ENCODE data around the gene MAP4K3.

The MAP4K3 gene

DNA sequence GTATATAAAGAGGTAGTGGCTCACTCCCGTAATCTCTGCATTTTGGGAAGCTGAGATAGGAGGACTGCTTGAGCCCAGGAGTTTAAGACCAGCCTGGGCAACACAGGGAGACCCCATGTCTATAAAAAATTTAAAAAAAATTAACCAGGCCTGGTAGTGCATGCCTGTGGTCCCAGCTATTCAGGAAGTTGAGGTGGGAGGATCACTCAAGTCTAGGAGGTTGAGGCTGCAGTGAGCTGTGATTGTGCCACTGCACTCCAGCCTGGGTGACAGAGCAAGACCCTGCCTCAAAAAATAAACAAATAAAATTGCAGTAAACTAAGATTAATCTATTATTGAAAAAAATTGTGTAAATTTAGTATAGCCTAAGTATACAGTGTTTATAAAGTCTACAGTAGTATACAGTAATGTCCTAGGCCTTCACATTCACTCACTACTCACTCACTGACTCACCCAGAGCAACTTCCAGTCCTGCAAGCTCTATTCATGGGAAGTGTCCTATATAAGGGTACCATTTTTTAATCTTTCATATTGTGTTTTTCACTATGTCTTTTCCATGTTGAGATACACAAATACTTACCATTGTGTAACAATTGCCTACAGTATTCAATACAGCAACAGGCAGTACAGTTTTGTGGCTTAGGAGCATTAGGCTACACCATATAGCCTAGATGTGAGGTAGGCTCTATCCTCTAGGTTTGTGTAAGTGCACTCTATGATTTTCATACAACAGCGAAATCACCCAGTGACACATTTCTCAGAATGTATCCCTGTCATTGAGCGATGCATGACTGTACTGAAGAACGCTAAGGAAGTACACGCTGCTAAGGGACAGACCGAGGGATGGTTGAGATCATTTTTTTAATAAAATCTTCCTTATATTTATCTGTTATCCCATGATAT, 10.4 kb upstream of the MAP4K3 start:
- Histone ChIP-seq H3K27ac (ENCODE audit: extremely low read depth, low read depth, low read length) (no peak overlapping the region), H3K4me1 (ENCODE audit: control insufficient read depth, insufficient read depth, low read length) (no peaks in the 10 kb centered on the region), H3K36me3 (ENCODE audit: control insufficient read depth in 2 of 2, insufficient read depth in 1 of 2, low read length in 2 of 2) (no peaks in the 10 kb centered on the region; a peak in 1 of 3 replicates), H3K4me3 (ENCODE audit: low read depth, low read length) (no peak overlapping the region), H3K9me3 (ENCODE audit: control insufficient read depth, insufficient read depth, low read depth, low read length) (no peaks in the 10 kb centered on the region)
- TF ChIP-seq ZNF221 (tag by site-specific recombination; IDR thresholded peaks at IDR 0.05; ENCODE audit: borderline replicate concordance) (no peak), GFI1B (tag by site-specific recombination; IDR thresholded peaks at IDR 0.05) (no peak), ZNF311 (tag by site-specific recombination; IDR thresholded peaks at IDR 0.05; ENCODE audit: borderline replicate concordance) (no peak), ZNF404 (tag by site-specific recombination; IDR thresholded peaks at IDR 0.05) (no peak), SETDB1 (IDR thresholded peaks at IDR 0.05; ENCODE audit: insufficient read length, low read length) (no peak), ZNF837 (tag by site-specific recombination; IDR thresholded peaks at IDR 0.05) (no peak), ZNF133 (tag by site-specific recombination; IDR thresholded peaks at IDR 0.05) (no peak), ZNF37A (tag by site-specific recombination; IDR thresholded peaks at IDR 0.05) (no peak), ZNF391 (tag by site-specific recombination; IDR thresholded peaks at IDR 0.05; ENCODE audit: borderline replicate concordance, low read depth) (no peak), ZNF571 (tag by site-specific recombination; IDR thresholded peaks at IDR 0.05) (no peak), ZNF473 (tag by site-specific recombination; IDR thresholded peaks at IDR 0.05) (no peak), ZNF707 (tag by site-specific recombination; IDR thresholded peaks at IDR 0.05) (no peak)
- TF ChIP-seq, protein P1, sequence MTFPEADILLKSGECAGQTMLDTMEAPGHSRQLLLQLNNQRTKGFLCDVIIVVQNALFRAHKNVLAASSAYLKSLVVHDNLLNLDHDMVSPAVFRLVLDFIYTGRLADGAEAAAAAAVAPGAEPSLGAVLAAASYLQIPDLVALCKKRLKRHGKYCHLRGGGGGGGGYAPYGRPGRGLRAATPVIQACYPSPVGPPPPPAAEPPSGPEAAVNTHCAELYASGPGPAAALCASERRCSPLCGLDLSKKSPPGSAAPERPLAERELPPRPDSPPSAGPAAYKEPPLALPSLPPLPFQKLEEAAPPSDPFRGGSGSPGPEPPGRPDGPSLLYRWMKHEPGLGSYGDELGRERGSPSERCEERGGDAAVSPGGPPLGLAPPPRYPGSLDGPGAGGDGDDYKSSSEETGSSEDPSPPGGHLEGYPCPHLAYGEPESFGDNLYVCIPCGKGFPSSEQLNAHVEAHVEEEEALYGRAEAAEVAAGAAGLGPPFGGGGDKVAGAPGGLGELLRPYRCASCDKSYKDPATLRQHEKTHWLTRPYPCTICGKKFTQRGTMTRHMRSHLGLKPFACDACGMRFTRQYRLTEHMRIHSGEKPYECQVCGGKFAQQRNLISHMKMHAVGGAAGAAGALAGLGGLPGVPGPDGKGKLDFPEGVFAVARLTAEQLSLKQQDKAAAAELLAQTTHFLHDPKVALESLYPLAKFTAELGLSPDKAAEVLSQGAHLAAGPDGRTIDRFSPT (tag by site-specific recombination; IDR thresholded peaks at IDR 0.05): no peak
- TF ChIP-seq, protein P2, sequence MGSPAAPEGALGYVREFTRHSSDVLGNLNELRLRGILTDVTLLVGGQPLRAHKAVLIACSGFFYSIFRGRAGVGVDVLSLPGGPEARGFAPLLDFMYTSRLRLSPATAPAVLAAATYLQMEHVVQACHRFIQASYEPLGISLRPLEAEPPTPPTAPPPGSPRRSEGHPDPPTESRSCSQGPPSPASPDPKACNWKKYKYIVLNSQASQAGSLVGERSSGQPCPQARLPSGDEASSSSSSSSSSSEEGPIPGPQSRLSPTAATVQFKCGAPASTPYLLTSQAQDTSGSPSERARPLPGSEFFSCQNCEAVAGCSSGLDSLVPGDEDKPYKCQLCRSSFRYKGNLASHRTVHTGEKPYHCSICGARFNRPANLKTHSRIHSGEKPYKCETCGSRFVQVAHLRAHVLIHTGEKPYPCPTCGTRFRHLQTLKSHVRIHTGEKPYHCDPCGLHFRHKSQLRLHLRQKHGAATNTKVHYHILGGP (tag by site-specific recombination; IDR thresholded peaks at IDR 0.05): no peak
- CTCF ChIA-PET: no interaction called here
- POLR2A ChIA-PET: interaction anchor here (0.7 kb wide), 1 partner anchor 49 kb away, joined by 3 read pairs; no protein-coding TSS in a partner anchor

DNA sequence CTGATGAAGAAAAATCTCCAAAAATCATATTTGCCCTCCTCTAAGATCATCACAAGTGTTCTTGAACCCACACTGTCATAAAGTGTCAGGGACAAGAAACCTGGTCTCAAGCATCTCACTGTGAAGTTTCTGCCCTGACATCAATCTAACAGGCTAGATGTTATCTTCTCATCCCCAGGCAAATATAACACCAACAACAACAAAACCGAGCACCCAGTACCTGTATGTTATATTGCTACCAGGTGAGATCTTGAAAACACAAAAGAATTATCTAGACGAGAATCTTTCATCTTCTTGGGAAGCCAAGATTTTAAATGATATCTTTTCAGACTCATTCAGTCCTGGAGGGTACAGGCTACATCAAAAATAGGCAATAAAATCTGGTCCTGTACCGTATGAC, 8.8 kb upstream of the MAP4K3 start:
- ChIA-PET CTCF (no interaction called here), POLR2A (no interaction called here)
- TF ChIP-seq, protein P3, sequence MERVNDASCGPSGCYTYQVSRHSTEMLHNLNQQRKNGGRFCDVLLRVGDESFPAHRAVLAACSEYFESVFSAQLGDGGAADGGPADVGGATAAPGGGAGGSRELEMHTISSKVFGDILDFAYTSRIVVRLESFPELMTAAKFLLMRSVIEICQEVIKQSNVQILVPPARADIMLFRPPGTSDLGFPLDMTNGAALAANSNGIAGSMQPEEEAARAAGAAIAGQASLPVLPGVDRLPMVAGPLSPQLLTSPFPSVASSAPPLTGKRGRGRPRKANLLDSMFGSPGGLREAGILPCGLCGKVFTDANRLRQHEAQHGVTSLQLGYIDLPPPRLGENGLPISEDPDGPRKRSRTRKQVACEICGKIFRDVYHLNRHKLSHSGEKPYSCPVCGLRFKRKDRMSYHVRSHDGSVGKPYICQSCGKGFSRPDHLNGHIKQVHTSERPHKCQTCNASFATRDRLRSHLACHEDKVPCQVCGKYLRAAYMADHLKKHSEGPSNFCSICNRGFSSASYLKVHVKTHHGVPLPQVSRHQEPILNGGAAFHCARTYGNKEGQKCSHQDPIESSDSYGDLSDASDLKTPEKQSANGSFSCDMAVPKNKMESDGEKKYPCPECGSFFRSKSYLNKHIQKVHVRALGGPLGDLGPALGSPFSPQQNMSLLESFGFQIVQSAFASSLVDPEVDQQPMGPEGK (tag by site-specific recombination; IDR thresholded peaks at IDR 0.05): no peak
- TF ChIP-seq ZNF555 (tag by site-specific recombination; conservative IDR thresholded peaks at IDR 0.05) (no peak), PRDM1 (tag by site-specific recombination; IDR thresholded peaks at IDR 0.05) (no peak), ZEB2 (tag by site-specific recombination; IDR thresholded peaks at IDR 0.05) (no peak), ZNF223 (tag by site-specific recombination; IDR thresholded peaks at IDR 0.05) (no peak), ZNF707 (tag by site-specific recombination; IDR thresholded peaks at IDR 0.05) (no peak)
- TF ChIP-seq, protein P4, sequence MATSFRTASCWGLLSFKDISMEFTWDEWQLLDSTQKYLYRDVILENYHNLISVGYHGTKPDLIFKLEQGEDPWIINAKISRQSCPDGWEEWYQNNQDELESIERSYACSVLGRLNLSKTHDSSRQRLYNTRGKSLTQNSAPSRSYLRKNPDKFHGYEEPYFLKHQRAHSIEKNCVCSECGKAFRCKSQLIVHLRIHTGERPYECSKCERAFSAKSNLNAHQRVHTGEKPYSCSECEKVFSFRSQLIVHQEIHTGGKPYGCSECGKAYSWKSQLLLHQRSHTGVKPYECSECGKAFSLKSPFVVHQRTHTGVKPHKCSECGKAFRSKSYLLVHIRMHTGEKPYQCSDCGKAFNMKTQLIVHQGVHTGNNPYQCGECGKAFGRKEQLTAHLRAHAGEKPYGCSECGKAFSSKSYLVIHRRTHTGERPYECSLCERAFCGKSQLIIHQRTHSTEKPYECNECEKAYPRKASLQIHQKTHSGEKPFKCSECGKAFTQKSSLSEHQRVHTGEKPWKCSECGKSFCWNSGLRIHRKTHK (tag by site-specific recombination; IDR thresholded peaks at IDR 0.05): no peak
- Histone ChIP-seq H3K9me3 (ENCODE audit: control insufficient read depth, insufficient read depth, low read depth, low read length) (no peaks in the 10 kb centered on the region), H3K4me1 (ENCODE audit: control insufficient read depth, insufficient read depth, low read length) (no peaks in the 10 kb centered on the region), H3K36me3 (ENCODE audit: control insufficient read depth in 2 of 2, insufficient read depth in 1 of 2, low read length in 2 of 2) (no peaks in the 10 kb centered on the region; a peak in 1 of 3 replicates), H3K27ac (ENCODE audit: extremely low read depth, low read depth, low read length) (no peak overlapping the region), H3K4me3 (ENCODE audit: low read depth, low read length) (no peak overlapping the region)
